ENCODE measurements around the gene HELLS. TPM values are rescaled to one million over a fixed set of nuclear protein-coding genes. Genes with fewer than 3 reads are reported as not detected.
A peak's percentile ranks its signal among the peaks of the same experiment; 100 is the strongest.

HELLS gene
- total RNA-seq, 1 donor = 5.8 TPM

DNA sequence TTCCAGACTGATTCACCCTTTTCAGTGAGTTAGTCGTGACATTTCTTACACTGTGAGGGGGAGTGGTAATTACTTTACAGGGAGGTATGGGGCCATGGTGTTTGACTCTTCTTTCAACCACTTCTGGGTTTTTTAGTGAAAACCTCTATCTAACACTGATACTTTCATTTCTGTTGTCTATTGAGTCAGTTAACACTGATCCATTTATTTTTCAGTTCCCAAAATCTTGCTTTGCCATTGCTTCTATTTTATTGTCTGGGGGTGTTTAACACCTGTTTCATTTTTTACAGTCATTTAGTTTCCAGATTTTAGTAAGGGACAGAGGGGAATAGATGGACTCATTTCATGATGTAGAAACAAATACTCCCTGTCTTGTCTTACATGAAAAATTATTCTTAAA, 61.5 kb downstream of the HELLS start:
- Histone ChIP-seq H3K9me3 (ENCODE audit: low read depth, low read length) (no peaks in the 10 kb centered on the region), H3K27ac (ENCODE audit: low read depth, low read length) (no peak overlapping the region), H4K20me1 (ENCODE audit: insufficient read depth, low read length) (no peaks in the 10 kb centered on the region), H3K79me2 (ENCODE audit: insufficient read depth, low read length) (no peaks in the 10 kb centered on the region), H3K4me2 (ENCODE audit: insufficient read depth, low read length) (no peak overlapping the region), H3K4me3 (ENCODE audit: insufficient read depth, low read length) (no peak overlapping the region), H3K4me1 (ENCODE audit: insufficient read depth, low read length) (no peaks in the 10 kb centered on the region), H3K27me3 (ENCODE audit: insufficient read depth, low read length) (no peaks in the 10 kb centered on the region), H3K36me3 (ENCODE audit: insufficient read depth, low read length) (no peaks in the 10 kb centered on the region), H2AFZ (ENCODE audit: low read length) (no peak overlapping the region)
- DNase-seq (ENCODE audit: insufficient read length, low spot score, missing footprints) = no peak
- TF ChIP-seq, protein P1, sequence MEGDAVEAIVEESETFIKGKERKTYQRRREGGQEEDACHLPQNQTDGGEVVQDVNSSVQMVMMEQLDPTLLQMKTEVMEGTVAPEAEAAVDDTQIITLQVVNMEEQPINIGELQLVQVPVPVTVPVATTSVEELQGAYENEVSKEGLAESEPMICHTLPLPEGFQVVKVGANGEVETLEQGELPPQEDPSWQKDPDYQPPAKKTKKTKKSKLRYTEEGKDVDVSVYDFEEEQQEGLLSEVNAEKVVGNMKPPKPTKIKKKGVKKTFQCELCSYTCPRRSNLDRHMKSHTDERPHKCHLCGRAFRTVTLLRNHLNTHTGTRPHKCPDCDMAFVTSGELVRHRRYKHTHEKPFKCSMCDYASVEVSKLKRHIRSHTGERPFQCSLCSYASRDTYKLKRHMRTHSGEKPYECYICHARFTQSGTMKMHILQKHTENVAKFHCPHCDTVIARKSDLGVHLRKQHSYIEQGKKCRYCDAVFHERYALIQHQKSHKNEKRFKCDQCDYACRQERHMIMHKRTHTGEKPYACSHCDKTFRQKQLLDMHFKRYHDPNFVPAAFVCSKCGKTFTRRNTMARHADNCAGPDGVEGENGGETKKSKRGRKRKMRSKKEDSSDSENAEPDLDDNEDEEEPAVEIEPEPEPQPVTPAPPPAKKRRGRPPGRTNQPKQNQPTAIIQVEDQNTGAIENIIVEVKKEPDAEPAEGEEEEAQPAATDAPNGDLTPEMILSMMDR (IDR thresholded peaks at IDR 0.05; ENCODE audit: extremely low read depth, low read depth, low read length) = no peak

DNA sequence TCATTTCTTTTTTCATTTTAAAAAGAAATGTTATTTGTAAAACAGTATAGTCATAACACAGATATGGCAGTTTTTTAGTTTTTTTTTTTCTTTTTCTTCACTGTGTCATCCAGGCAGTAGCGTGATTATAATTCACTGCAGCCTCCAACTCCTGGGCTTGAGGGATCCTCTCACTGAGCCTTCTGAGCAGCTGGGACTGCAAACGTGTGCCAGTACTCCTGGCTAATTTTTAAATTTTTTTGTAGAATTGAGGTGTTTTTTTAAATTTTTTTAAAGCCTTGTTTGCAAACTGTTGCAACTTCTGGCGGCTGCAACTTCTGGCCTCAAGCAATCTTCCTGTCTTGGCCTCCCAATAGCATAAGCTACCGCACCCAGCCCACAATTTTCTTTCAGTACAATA, 63.0 kb downstream of the HELLS start:
- Histone ChIP-seq H3K27me3 (ENCODE audit: insufficient read depth, low read length) (no peaks in the 10 kb centered on the region), H4K20me1 (ENCODE audit: insufficient read depth, low read length) (no peaks in the 10 kb centered on the region), H3K4me2 (ENCODE audit: insufficient read depth, low read length) (no peak overlapping the region), H3K79me2 (ENCODE audit: insufficient read depth, low read length) (no peaks in the 10 kb centered on the region), H3K27ac (ENCODE audit: low read depth, low read length) (no peak overlapping the region), H3K36me3 (ENCODE audit: insufficient read depth, low read length) (no peaks in the 10 kb centered on the region), H3K4me3 (ENCODE audit: insufficient read depth, low read length) (no peak overlapping the region), H3K4me1 (ENCODE audit: insufficient read depth, low read length) (no peaks in the 10 kb centered on the region), H3K9me3 (ENCODE audit: low read depth, low read length) (no peaks in the 10 kb centered on the region), H2AFZ (ENCODE audit: low read length) (no peak overlapping the region)
- TF ChIP-seq, protein P1 (IDR thresholded peaks at IDR 0.05; ENCODE audit: extremely low read depth, low read depth, low read length) = no peak
- DNase-seq (ENCODE audit: insufficient read length, low spot score, missing footprints) = peak; percentile 32

DNA sequence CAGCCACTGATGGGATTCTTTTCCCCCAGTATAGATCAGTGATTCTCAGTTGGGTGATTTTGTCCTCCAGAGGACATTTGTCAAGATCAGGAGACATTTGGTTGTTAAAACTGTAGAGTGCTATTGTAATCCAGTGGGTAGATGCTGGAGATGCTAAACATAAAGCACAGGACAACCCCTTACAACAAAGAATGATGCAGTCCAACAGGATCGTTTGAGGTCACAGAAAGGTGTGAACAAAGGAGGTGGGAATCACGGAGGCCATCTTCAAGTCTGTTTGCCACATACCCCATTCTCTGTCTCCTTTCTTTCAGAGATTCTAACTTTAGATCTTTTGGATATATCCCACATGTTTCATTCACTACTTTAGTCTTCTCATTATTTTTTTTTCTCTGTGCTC, 69.0 kb downstream of the HELLS start:
- Histone ChIP-seq H3K9me3 (ENCODE audit: low read depth, low read length) (no peaks in the 10 kb centered on the region), H3K27me3 (ENCODE audit: insufficient read depth, low read length) (no peaks in the 10 kb centered on the region), H3K4me3 (ENCODE audit: insufficient read depth, low read length) (no peak overlapping the region), H3K36me3 (ENCODE audit: insufficient read depth, low read length) (no peaks in the 10 kb centered on the region), H4K20me1 (ENCODE audit: insufficient read depth, low read length) (no peaks in the 10 kb centered on the region), H3K4me2 (ENCODE audit: insufficient read depth, low read length) (no peak overlapping the region), H3K79me2 (ENCODE audit: insufficient read depth, low read length) (no peaks in the 10 kb centered on the region), H3K27ac (ENCODE audit: low read depth, low read length) (no peak overlapping the region), H2AFZ (ENCODE audit: low read length) (no peak overlapping the region), H3K4me1 (ENCODE audit: insufficient read depth, low read length) (no peaks in the 10 kb centered on the region)
- DNase-seq (ENCODE audit: insufficient read length, low spot score, missing footprints) = peak; percentile 59
- TF ChIP-seq, protein P1 (IDR thresholded peaks at IDR 0.05; ENCODE audit: extremely low read depth, low read depth, low read length) = no peak

DNA sequence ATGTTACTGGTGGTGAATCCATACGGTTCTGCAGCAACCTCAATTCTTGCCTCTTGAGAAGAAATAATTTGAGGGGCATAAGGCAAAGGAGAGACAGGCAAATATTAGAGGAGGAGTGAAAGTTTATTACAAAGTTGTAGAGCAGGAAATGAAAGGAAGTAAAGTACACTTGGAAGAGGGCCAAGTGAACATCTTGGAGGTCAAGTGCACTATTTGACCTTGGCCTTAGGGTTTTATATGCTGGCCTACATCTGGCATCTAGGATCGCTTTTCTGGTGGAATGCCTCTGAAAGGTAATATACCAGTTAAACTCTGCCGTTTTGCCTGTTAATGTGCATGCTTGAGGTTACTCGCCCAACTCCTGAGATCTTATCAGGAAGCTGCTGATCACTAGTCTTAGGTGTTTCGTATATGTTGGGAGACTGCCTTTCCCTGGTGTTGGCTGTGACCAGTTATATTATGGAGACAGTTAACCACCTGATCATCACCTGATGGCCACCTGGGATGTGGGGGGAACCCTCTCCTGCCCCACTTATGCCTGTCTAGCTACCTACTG, 71.9 kb downstream of the HELLS start:
- Histone ChIP-seq H4K20me1 (ENCODE audit: insufficient read depth, low read length) (no peaks in the 10 kb centered on the region), H3K4me1 (ENCODE audit: insufficient read depth, low read length) (no peaks in the 10 kb centered on the region), H3K9me3 (ENCODE audit: low read depth, low read length) (no peaks in the 10 kb centered on the region), H3K4me3 (ENCODE audit: insufficient read depth, low read length) (no peak overlapping the region), H3K79me2 (ENCODE audit: insufficient read depth, low read length) (no peaks in the 10 kb centered on the region), H3K4me2 (ENCODE audit: insufficient read depth, low read length) (no peak overlapping the region), H3K27ac (ENCODE audit: low read depth, low read length) (no peak overlapping the region), H3K36me3 (ENCODE audit: insufficient read depth, low read length) (no peaks in the 10 kb centered on the region), H3K27me3 (ENCODE audit: insufficient read depth, low read length) (no peaks in the 10 kb centered on the region), H2AFZ (ENCODE audit: low read length) (no peak overlapping the region)
- TF ChIP-seq, protein P1 (IDR thresholded peaks at IDR 0.05; ENCODE audit: extremely low read depth, low read depth, low read length) = no peak
- DNase-seq (ENCODE audit: insufficient read length, low spot score, missing footprints) = no peak
